Gastrocnemius medialis (tissue), 4 donors: ENCODE measurements around the gene TSEN15. TPM values are rescaled to one million over a fixed set of nuclear protein-coding genes. Genes with fewer than 3 reads are reported as not detected.

ENCODE experiments used
- ATAC-seq, 2 donors: fragments of 150-250 bp; one replicate each; pipeline ENCODE4 v1.9.1; 2016
- DNase-seq, 2 donors: peaks; one replicate each; pipeline ENCODE4 v3.0.0-alpha.2; 2019
- H3K27ac ChIP-seq, 4 donors: fragments of 200-600 bp; sonication (generic); 1 replicate in 1 of 4; 2 replicates in 3 of 4; pipeline ENCODE4 v1.5.1; 2016 to 2018; ENCODE audit warnings: mild to moderate bottlenecking in 2 of 4, moderate library complexity in 1 of 4
- H3K27me3 ChIP-seq, 3 donors: fragments of 200-600 bp; sonication (generic) in 2 of 3; 1 replicate in 1 of 3; 2 replicates in 2 of 3; pipeline versions ENCODE4 v1.5.1 to v1.6.0; 2016 to 2019; ENCODE audit warnings: mild to moderate bottlenecking in 1 of 3, moderate library complexity in 1 of 3
- H3K36me3 ChIP-seq, 2 donors: fragments of 200-600 bp; sonication (generic) in 1 of 2; one replicate each; pipeline ENCODE4 v1.5.1; 2017 to 2018
- H3K4me1 ChIP-seq, 2 donors: fragments of 200-600 bp; sonication (generic) in 1 of 2; one replicate each; pipeline ENCODE4 v1.5.1; 2016 to 2017; ENCODE audit warnings: mild to moderate bottlenecking in 2 of 2
- H3K4me3 ChIP-seq, 4 donors: fragments of 200-600 bp; sonication (generic) in 3 of 4; 1 replicate in 1 of 4; 2 replicates in 3 of 4; pipeline ENCODE4 v1.5.1; 2016 to 2019; ENCODE audit warnings: mild to moderate bottlenecking in 2 of 4
- H3K9me3 ChIP-seq, 3 donors: fragments of 200-600 bp; sonication (generic) in 2 of 3; 1 replicate in 1 of 3; 2 replicates in 2 of 3; pipeline ENCODE4 v1.5.1; 2016 to 2019
- POLR2A ChIP-seq, 2 donors: fragments of 450-650 bp; IDR thresholded peaks; one replicate each; pipeline ENCODE4 v1.6.1; 2017; ENCODE audit warnings: antibody characterized with exemption in 2 of 2, mild to moderate bottlenecking in 2 of 2, moderate library complexity in 2 of 2
- in situ Hi-C, 4 donors: fragments of 200-750 bp; cut with MboI; loops; one replicate each; pipeline versions ENCODE4 v1.15.0 to v1.8.0; 2017; ENCODE audit warnings: low sequenced_read_pairs in 4 of 4
- intact Hi-C: fragments of 100-400 bp; cut with DNase I; formaldehyde crosslinking; loops from one replicate; pipeline ENCODE4 v1.15.1; 2023; ENCODE audit warnings: low total_unique reads
- total RNA-seq, 4 donors: library from RNA; depleted of rRNA; stranded (reverse); fragments of >200 nt; gene quantifications; one replicate each; pipeline versions ENCODE4 v1.1.0 to v1.2.3, GENCODE V29; 2016
- TF ChIP-seq, protein P1 (sequence below), 5 experiments: fragments of 450-650 bp in 3 of 5; fragments of 200-600 bp in 2 of 5; sonication (generic) in 2 of 5; IDR thresholded peaks in 4 of 5; conservative IDR thresholded peaks in 1 of 5; 1 replicate in 4 of 5; 2 replicates in 1 of 5; pipeline ENCODE4 v1.5.1; 2016 to 2019; ENCODE audit warnings: antibody characterized with exemption in 5 of 5, mild to moderate bottlenecking in 3 of 5, moderate library complexity in 3 of 5

The TSEN15 gene
- total RNA-seq, 4 donors from 2014 or later = 22.8 to 69.6 (median 38.6) TPM

DNA sequence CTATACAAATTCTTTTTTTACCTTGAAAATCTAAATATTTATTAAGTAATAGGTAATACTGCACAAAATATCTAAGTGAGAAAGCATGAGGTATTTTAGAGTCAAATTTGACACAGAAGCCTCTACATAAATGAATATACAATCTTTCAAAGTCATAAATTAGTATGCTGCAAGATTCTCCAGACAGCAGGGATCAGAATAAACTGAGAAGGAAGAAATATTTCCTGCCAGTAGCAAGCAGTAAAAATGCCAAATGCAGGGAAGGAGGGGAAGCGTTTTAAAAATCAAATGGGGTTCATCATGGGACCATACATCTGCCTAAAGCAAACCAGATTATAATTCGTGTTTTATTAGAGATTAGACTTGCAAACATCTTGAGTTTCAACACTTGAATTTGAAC is 32.9 kb upstream of the TSEN15 start:
- no peaks in the 10 kb centered on the region for H3K9me3 ChIP-seq
- H3K36me3 ChIP-seq = no peaks in the 10 kb centered on the region
- peak overlapping the region in 2 of 4 donors; percentile 15 to 18 for H3K27ac ChIP-seq
- no peaks in the 10 kb centered on the region for H3K27me3 ChIP-seq
- intact Hi-C loops (no loop called here), in situ Hi-C loops (no loop called here)
- H3K4me1 ChIP-seq = peaks cover 21 to 24% of the 10 kb centered on the region in 2 donors
- no peak overlapping the region for H3K4me3 ChIP-seq
- DNase-seq (no peak), ATAC-seq (no peak)
- no peak for TF ChIP-seq POLR2A (IDR thresholded peaks at IDR 0.05)
- TF ChIP-seq, protein P1, sequence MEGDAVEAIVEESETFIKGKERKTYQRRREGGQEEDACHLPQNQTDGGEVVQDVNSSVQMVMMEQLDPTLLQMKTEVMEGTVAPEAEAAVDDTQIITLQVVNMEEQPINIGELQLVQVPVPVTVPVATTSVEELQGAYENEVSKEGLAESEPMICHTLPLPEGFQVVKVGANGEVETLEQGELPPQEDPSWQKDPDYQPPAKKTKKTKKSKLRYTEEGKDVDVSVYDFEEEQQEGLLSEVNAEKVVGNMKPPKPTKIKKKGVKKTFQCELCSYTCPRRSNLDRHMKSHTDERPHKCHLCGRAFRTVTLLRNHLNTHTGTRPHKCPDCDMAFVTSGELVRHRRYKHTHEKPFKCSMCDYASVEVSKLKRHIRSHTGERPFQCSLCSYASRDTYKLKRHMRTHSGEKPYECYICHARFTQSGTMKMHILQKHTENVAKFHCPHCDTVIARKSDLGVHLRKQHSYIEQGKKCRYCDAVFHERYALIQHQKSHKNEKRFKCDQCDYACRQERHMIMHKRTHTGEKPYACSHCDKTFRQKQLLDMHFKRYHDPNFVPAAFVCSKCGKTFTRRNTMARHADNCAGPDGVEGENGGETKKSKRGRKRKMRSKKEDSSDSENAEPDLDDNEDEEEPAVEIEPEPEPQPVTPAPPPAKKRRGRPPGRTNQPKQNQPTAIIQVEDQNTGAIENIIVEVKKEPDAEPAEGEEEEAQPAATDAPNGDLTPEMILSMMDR (IDR thresholded peaks at IDR 0.05 in 4 of 5, conservative IDR thresholded peaks at IDR 0.05 in 1 of 5) = no peak

DNA sequence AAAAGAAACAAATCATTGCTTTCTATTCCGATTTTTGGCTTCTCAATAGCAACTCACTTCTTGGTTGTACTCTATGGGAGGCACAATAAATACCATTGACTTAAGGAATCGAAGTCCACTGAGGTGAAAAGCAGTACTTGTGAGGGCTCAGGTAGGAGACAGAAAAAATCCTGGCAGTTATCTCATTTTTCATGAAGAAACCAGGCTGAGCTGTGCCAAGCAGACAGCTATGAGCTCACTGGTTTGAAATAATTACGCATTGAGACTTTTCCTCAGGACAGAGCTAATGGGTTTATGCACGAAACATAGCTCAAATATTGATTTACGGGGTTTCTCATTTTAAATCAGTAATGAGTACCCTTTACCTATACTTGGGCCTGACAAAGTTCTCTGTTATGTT is 32.5 kb upstream of the TSEN15 start:
- TF ChIP-seq POLR2A (IDR thresholded peaks at IDR 0.05) = no peak
- TF ChIP-seq, protein P1 (IDR thresholded peaks at IDR 0.05 in 4 of 5, conservative IDR thresholded peaks at IDR 0.05 in 1 of 5) = no peak
- no peaks in the 10 kb centered on the region for H3K36me3 ChIP-seq
- no peak for ATAC-seq
- no peak overlapping the region for H3K4me3 ChIP-seq
- peaks cover 26% of the 10 kb centered on the region in 2 donors for H3K4me1 ChIP-seq
- in situ Hi-C loops (no loop called here), intact Hi-C loops (no loop called here)
- DNase-seq = no peak
- peak overlapping the region in 2 of 4 donors; percentile 15 to 18 for H3K27ac ChIP-seq
- H3K9me3 ChIP-seq = no peaks in the 10 kb centered on the region
- no peaks in the 10 kb centered on the region for H3K27me3 ChIP-seq

DNA sequence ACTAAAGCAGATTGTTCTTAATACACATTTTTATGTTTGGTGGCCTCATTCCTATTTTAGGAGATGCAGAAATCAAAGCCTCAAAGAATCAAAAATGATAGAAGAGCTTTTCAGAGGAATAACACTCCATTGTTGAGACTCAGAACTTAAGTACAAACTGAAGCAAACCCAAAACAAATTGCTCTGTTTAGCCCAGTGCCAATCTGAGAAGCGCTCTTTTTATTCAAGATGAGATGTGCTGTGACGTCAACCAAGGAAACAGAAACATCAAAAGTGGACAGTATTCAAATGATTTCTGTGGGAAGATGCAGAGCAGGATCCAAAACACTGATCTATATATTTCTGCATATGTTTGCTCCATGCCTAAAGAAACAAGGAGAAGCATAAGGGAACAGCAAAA is 32.0 kb upstream of the TSEN15 start:
- intact Hi-C loops (no loop called here), in situ Hi-C loops (no loop called here)
- Histone ChIP-seq H3K4me3 (no peak overlapping the region), H3K36me3 (no peaks in the 10 kb centered on the region), H3K9me3 (no peaks in the 10 kb centered on the region), H3K27me3 (no peaks in the 10 kb centered on the region), H3K27ac (peak overlapping the region in 1 of 4 donors; percentile 18), H3K4me1 (peaks cover 27 to 29% of the 10 kb centered on the region in 2 donors)
- TF ChIP-seq, protein P1 (IDR thresholded peaks at IDR 0.05 in 4 of 5, conservative IDR thresholded peaks at IDR 0.05 in 1 of 5) = no peak
- ATAC-seq (no peak), DNase-seq (no peak)

DNA sequence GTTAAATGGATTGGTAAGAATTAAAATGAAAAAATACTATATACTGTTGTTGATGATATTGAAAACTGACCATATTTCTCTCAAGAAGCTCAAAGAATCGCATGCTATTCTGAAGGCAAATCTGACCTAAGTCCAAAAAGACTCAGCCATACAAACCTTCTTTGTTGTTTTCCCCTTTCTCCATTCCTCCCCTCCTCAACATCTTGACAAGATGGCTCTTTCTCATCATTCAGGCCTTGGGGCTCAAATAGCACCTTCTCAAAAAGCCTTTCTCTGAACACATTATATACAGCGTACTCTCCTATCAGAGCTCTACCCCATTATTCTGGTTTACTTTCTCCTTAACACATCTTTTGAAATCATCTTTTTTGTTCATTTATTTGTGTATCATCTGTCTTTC is 31.2 kb upstream of the TSEN15 start:
- Histone ChIP-seq H3K27ac (peak overlapping the region in 1 of 4 donors; percentile 22), H3K4me1 (peaks cover 33 to 35% of the 10 kb centered on the region in 2 donors), H3K4me3 (no peak overlapping the region), H3K36me3 (no peaks in the 10 kb centered on the region), H3K9me3 (no peaks in the 10 kb centered on the region), H3K27me3 (no peaks in the 10 kb centered on the region)
- DNase-seq = no peak
- intact Hi-C loops (no loop called here), in situ Hi-C loops (no loop called here)
- ATAC-seq = no peak
- TF ChIP-seq, protein P1 (IDR thresholded peaks at IDR 0.05 in 4 of 5, conservative IDR thresholded peaks at IDR 0.05 in 1 of 5) = no peak
- TF ChIP-seq POLR2A (IDR thresholded peaks at IDR 0.05) = no peak

DNA sequence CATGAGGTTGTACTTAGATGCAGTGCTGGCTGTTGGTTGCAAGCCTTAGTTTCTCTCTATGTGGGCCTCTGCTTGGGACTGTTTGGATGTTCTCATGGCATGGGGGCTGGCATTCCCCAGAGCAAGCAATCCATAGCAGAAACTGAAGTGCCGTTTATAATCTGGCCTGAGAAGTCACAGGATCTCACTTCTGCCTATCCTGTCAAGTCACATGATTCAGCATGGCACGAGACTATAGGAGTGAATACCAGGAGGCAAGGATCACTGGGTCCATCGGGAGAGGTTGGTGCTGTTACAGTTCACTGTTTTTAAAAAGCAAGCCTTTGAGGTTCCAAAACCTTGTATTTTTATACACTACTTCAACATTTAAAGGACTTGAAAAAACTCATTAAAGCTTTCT is 30.7 kb upstream of the TSEN15 start:
- Histone ChIP-seq H3K4me3 (no peak overlapping the region), H3K27ac (peak overlapping the region in 3 of 4 donors; percentile 3 to 33 (median 33)), H3K27me3 (no peaks in the 10 kb centered on the region), H3K9me3 (no peaks in the 10 kb centered on the region), H3K36me3 (no peaks in the 10 kb centered on the region), H3K4me1 (peaks cover 38 to 40% of the 10 kb centered on the region in 2 donors)
- ATAC-seq = peak in 1 of 2 donors; percentile 20
- TF ChIP-seq, protein P1 (IDR thresholded peaks at IDR 0.05 in 4 of 5, conservative IDR thresholded peaks at IDR 0.05 in 1 of 5) = no peak
- no peak for TF ChIP-seq POLR2A (IDR thresholded peaks at IDR 0.05)
- DNase-seq = no peak
- in situ Hi-C loops (no loop called here), intact Hi-C loops (no loop called here)
